H1 (cell line): ENCODE measurements around the gene RNF214. TPM values are rescaled to one million over a fixed set of nuclear protein-coding genes. Genes with fewer than 3 reads are reported as not detected.

ENCODE experiments used
- CTCF ChIA-PET: fragments of 300-600 bp; sonication (Branson Sonifier 250); formaldehyde crosslinking; loops from one replicate; lab custom pipeline; 2021; ENCODE audit not compliant: partially characterized antibody; lab: Charles Lee
- POLR2A ChIA-PET: fragments of 300-600 bp; sonication (Branson Sonifier 250); formaldehyde crosslinking; loops from one replicate; lab custom pipeline; 2021; ENCODE audit warnings: inconsistent platforms; ENCODE audit not compliant: partially characterized antibody; lab: Charles Lee
- DNase-seq, 2 experiments: peaks; one replicate each; pipeline versions ENCODE4 v3.0.0 to v3.0.0-alpha.2; 2010 to 2022; ENCODE audit warnings: low spot score in 2 of 2, low read depth in 1 of 2, mixed read lengths in 1 of 2
- FAIRE-seq: peaks from 2 replicates; lab custom pipeline; 2011; peaks lifted over from hg19 to GRCh38; lab: Jason Lieb, UNC
- H2AFZ ChIP-seq: 2 replicates; pipeline ENCODE4 v1.8.1; 2012; ENCODE audit warnings: low read length, inconsistent platforms
- H2AK5ac ChIP-seq: 2 replicates; pipeline ENCODE4 v1.6.1; 2013; ENCODE audit warnings: low read depth, low read length
- H2BK120ac ChIP-seq: replicated peaks from 2 replicates; pipeline ENCODE3; 2013; ENCODE audit warnings: low read depth, low read length, inconsistent platforms
- H2BK12ac ChIP-seq: 2 replicates; pipeline ENCODE4 v1.6.1; 2013; ENCODE audit warnings: low read depth, low read length
- H2BK15ac ChIP-seq: 2 replicates; pipeline ENCODE4 v1.6.1; 2013; ENCODE audit warnings: low read length
- H2BK20ac ChIP-seq: 2 replicates; pipeline ENCODE4 v1.6.1; 2013; ENCODE audit warnings: low read length
- H2BK5ac ChIP-seq: 2 replicates; pipeline ENCODE4 v1.6.1; 2013; ENCODE audit warnings: low read depth, low read length
- H3K14ac ChIP-seq: 2 replicates; pipeline ENCODE4 v1.6.1; 2013; ENCODE audit warnings: inconsistent platforms; ENCODE audit not compliant: insufficient read length
- H3K18ac ChIP-seq: 2 replicates; pipeline ENCODE4 v1.6.1; 2013; ENCODE audit warnings: low read length; ENCODE audit errors: extremely low read depth
- H3K23ac ChIP-seq: 2 replicates; pipeline ENCODE4 v1.6.1; 2013; ENCODE audit warnings: inconsistent platforms; ENCODE audit not compliant: insufficient read length
- H3K23me2 ChIP-seq: 2 replicates; pipeline ENCODE4 v1.6.1; 2013; ENCODE audit warnings: low read depth, low read length
- H3K27ac ChIP-seq: 2 replicates; pipeline ENCODE4 v1.6.1; 2011; ENCODE audit warnings: low read depth, low read length, inconsistent platforms
- H3K27me3 ChIP-seq, 4 experiments: replicated peaks in 1 of 4; 1 replicate in 1 of 4; 2 replicates in 3 of 4; pipeline versions ENCODE4 v1.6.1 to v1.8.1; 2011 to 2013; ENCODE audit warnings: low read length in 3 of 4, mild to moderate bottlenecking in 3 of 4, inconsistent platforms in 2 of 4, mixed read lengths in 2 of 4, moderate library complexity in 1 of 4; ENCODE audit not compliant: control insufficient read depth in 3 of 4, insufficient read depth in 3 of 4; ENCODE audit errors: extremely low read depth in 1 of 4
- H3K36me3 ChIP-seq, 4 experiments: 2 replicates each; pipeline versions ENCODE4 v1.6.1 to v1.8.1; 2011 to 2013; ENCODE audit warnings: mild to moderate bottlenecking in 4 of 4, low read length in 3 of 4, moderate library complexity in 2 of 4, control low read depth in 1 of 4, inconsistent platforms in 1 of 4; ENCODE audit not compliant: insufficient read depth in 4 of 4, control insufficient read depth in 2 of 4
- H3K4ac ChIP-seq: replicated peaks from 2 replicates; pipeline ENCODE3; 2013; ENCODE audit warnings: low read length, low read depth, mixed read lengths, inconsistent platforms; ENCODE audit not compliant: insufficient read length
- H3K4me1 ChIP-seq, 4 experiments: replicated peaks in 1 of 4; 1 replicate in 1 of 4; 2 replicates in 3 of 4; pipeline versions ENCODE4 v1.6.1 to v1.8.1; 2011 to 2013; ENCODE audit warnings: low read length in 3 of 4, inconsistent platforms in 2 of 4, mixed read lengths in 1 of 4; ENCODE audit not compliant: insufficient read depth in 4 of 4, control insufficient read depth in 3 of 4
- H3K4me2 ChIP-seq, 2 experiments: 2 replicates each; pipeline versions ENCODE4 v1.6.1 to v1.8.1; 2011 to 2013; ENCODE audit warnings: low read depth in 2 of 2, low read length in 2 of 2, control low read depth in 1 of 2, inconsistent platforms in 1 of 2, mild to moderate bottlenecking in 1 of 2; ENCODE audit not compliant: insufficient read depth in 1 of 2
- H3K4me3 ChIP-seq, 4 experiments: fragments of 200-600, 300-600 bp in 1 of 4; sonication (generic), shearing (Covaris generic), sonication (Bioruptor Twin) in 1 of 4; 2 replicates each; pipeline versions ENCODE4 v1.5.1 to v1.8.1; 2011 to 2016; ENCODE audit warnings: low read length in 4 of 4, low read depth in 3 of 4, control low read depth in 2 of 4, inconsistent platforms in 2 of 4, mild to moderate bottlenecking in 2 of 4, mixed read lengths in 1 of 4, moderate library complexity in 1 of 4; ENCODE audit not compliant: insufficient read depth in 2 of 4; ENCODE audit errors: extremely low read depth in 1 of 4
- H3K56ac ChIP-seq: replicated peaks from 2 replicates; pipeline ENCODE3; 2013; ENCODE audit warnings: low read depth, mild to moderate bottlenecking, mixed read lengths, low read length, inconsistent platforms; ENCODE audit not compliant: insufficient read length
- H3K79me1 ChIP-seq: 2 replicates; pipeline ENCODE4 v1.6.1; 2013; ENCODE audit warnings: low read depth, low read length, control low read depth
- H3K79me2 ChIP-seq, 2 experiments: 2 replicates each; pipeline versions ENCODE4 v1.6.1 to v1.8.1; 2012 to 2013; ENCODE audit warnings: low read length in 2 of 2, mild to moderate bottlenecking in 2 of 2, inconsistent platforms in 1 of 2; ENCODE audit not compliant: insufficient read depth in 2 of 2, control insufficient read depth in 1 of 2
- H3K9ac ChIP-seq, 4 experiments: replicated peaks in 1 of 4; 1 replicate in 1 of 4; 2 replicates in 3 of 4; pipeline versions ENCODE4 v1.6.1 to v1.8.1; 2011 to 2013; ENCODE audit warnings: low read depth in 3 of 4, low read length in 3 of 4, control low read depth in 2 of 4, mild to moderate bottlenecking in 2 of 4, moderate library complexity in 2 of 4, inconsistent platforms in 1 of 4; ENCODE audit errors: extremely low read depth in 1 of 4
- H3K9me3 ChIP-seq, 2 experiments: 2 replicates each; pipeline versions ENCODE4 v1.6.1 to v1.8.1; 2012 to 2013; ENCODE audit warnings: mild to moderate bottlenecking in 2 of 2, moderate library complexity in 2 of 2, control low read depth in 1 of 2, inconsistent platforms in 1 of 2, low read depth in 1 of 2, low read length in 1 of 2, mixed read lengths in 1 of 2; ENCODE audit not compliant: insufficient read depth in 2 of 2
- H4K20me1 ChIP-seq, 2 experiments: replicated peaks in 1 of 2; 2 replicates each; pipeline versions ENCODE3 to v1.8.1; 2011 to 2013; ENCODE audit warnings: inconsistent platforms in 2 of 2, low read length in 2 of 2, mild to moderate bottlenecking in 1 of 2; ENCODE audit not compliant: insufficient read depth in 2 of 2, control insufficient read depth in 1 of 2
- H4K5ac ChIP-seq: 2 replicates; pipeline ENCODE4 v1.6.1; 2013; ENCODE audit warnings: low read length, low read depth, mixed read lengths, inconsistent platforms; ENCODE audit not compliant: insufficient read length
- H4K8ac ChIP-seq: 2 replicates; pipeline ENCODE4 v1.8.0; 2013; ENCODE audit warnings: mild to moderate bottlenecking, moderate library complexity, low read length, inconsistent platforms; ENCODE audit not compliant: insufficient read depth; ENCODE audit errors: extremely low read depth
- H4K91ac ChIP-seq: replicated peaks from 2 replicates; pipeline ENCODE3; 2013; ENCODE audit warnings: low read length, mixed read lengths, inconsistent platforms; ENCODE audit not compliant: insufficient read length
- CBX8 ChIP-seq: fragments of 300-800, 300-1000 bp; sonication (generic); IDR thresholded peaks from 2 replicates; pipeline ENCODE4 v1.7.1; 2016; ENCODE audit warnings: low read depth, low read length, borderline replicate concordance
- CREB1 ChIP-seq: IDR thresholded peaks from 2 replicates; pipeline ENCODE4 v1.6.1; 2012; ENCODE audit warnings: inconsistent platforms
- EZH2 ChIP-seq: fragments of 200-600 bp; sonication (generic); IDR thresholded peaks from 2 replicates; pipeline ENCODE4 v1.7.1; 2012; ENCODE audit warnings: low read depth, mild to moderate bottlenecking, moderate library complexity, low read length, inconsistent platforms; ENCODE audit not compliant: severe bottlenecking
- GABPA ChIP-seq: IDR thresholded peaks from 2 replicates; pipeline ENCODE4 v1.6.1; 2011; ENCODE audit warnings: mild to moderate bottlenecking, low read length, moderate library complexity, borderline replicate concordance; ENCODE audit not compliant: insufficient read depth
- JUN ChIP-seq: IDR thresholded peaks from 2 replicates; pipeline ENCODE4 v1.6.1; 2011; ENCODE audit warnings: low read depth, mild to moderate bottlenecking, improper control_type of control experiment, low read length
- RFX5 ChIP-seq: IDR thresholded peaks from 2 replicates; pipeline ENCODE4 v1.6.1; 2011; ENCODE audit warnings: low read depth, low read length, improper control_type of control experiment, borderline replicate concordance
- RNF2 ChIP-seq: fragments of 200-900, 300-1000 bp; sonication (generic); IDR thresholded peaks from 2 replicates; pipeline ENCODE4 v1.7.1; 2016; ENCODE audit warnings: borderline replicate concordance, low read depth, mild to moderate bottlenecking, antibody characterized with exemption, low read length; ENCODE audit not compliant: poor library complexity, severe bottlenecking; ENCODE audit errors: missing control alignments
- SP4 ChIP-seq: IDR thresholded peaks from 2 replicates; pipeline ENCODE4 v1.6.1; 2012; ENCODE audit warnings: low read length, inconsistent platforms
- SRF ChIP-seq: IDR thresholded peaks from 2 replicates; pipeline ENCODE4 v1.6.1; 2011; ENCODE audit warnings: mild to moderate bottlenecking, low read depth, low read length, moderate library complexity
- YY1 ChIP-seq: IDR thresholded peaks from 2 replicates; pipeline ENCODE4 v1.6.1; 2011; ENCODE audit warnings: low read depth, mild to moderate bottlenecking, low read length
- WGBS, 2 experiments: shearing (Covaris generic) in 1 of 2; methylation state at CpG; one replicate each; pipeline versions ENCODE4 v1.1.6 to v1.1.7; 2013 to 2015; ENCODE audit warnings: low lambda C conversion rate in 2 of 2, mixed read lengths in 2 of 2, inconsistent platforms in 1 of 2, low coverage in 1 of 2, missing lambda C conversion rate in 1 of 2; ENCODE audit not compliant: insufficient replicate concordance in 2 of 2, insufficient coverage in 1 of 2, insufficient read length in 1 of 2; ENCODE audit errors: extremely low coverage in 1 of 2, missing lambda C conversion rate in 1 of 2; 5-methylcytosine and 5-hydroxymethylcytosine counted together
- polyA plus RNA-seq, 7 experiments: library from polyadenylated mRNA; depleted of rRNA in 3 of 7; stranded (reverse) in 5 of 7; unstranded in 2 of 7; fragments of >200 nt in 5 of 7; fragments of 200-250 nt in 2 of 7; gene quantifications; 1 replicate in 5 of 7; 2 replicates in 1 of 7; 4 replicates in 1 of 7; pipeline versions ENCODE4 v1.2.1 to v1.2.3, GENCODE V29; 2011 to 2013; ENCODE audit warnings: missing spikeins in 2 of 7, mixed read lengths in 2 of 7
- total RNA-seq: library from RNA; stranded (reverse); fragmentation: NEBNext Ultra II Directional; extraction: Animal tissue kit (Norgen Biotek cat#: 25700); gene quantifications from 2 replicates; pipeline ENCODE4 v1.2.1, GENCODE V29; 2021
- TF ChIP-seq, protein P1 (sequence below): IDR thresholded peaks from 2 replicates; pipeline ENCODE4 v1.6.1; 2011; ENCODE audit warnings: low read length, improper control_type of control experiment

The RNF214 gene
- total and polyA plus RNA-seq, 2 of the 8 experiments (the other 6 are each of a cell fraction or from before 2014, with no cell fraction given), result 34.9 to 35.6 TPM

DNA sequence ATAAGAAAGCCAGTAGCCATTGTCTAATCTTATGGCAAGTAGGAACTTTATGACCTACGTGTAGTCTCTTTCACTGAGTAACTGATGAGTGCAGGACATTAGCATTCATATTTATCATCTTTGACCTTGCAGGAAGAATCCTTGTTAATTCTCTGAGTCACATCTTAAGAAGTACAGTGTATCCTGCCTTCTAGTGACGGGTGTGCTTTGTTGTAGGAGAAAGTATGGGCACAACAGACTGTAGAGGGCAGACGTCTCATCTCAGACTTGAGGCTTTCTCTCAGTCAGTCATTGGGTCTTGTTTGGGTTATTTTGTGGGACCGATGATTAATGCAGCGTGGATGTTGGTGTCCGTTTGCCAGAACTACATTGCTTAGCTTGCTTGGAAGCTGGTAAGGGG, 6.8 kb downstream of the RNF214 start:
- H4K8ac ChIP-seq, result no peak overlapping the region
- POLR2A ChIA-PET, result interaction anchor here (1.3 kb wide), 1 partner anchor 18 kb away, joined by 6 read pairs; no protein-coding TSS in a partner anchor
- TF ChIP-seq, protein P1, sequence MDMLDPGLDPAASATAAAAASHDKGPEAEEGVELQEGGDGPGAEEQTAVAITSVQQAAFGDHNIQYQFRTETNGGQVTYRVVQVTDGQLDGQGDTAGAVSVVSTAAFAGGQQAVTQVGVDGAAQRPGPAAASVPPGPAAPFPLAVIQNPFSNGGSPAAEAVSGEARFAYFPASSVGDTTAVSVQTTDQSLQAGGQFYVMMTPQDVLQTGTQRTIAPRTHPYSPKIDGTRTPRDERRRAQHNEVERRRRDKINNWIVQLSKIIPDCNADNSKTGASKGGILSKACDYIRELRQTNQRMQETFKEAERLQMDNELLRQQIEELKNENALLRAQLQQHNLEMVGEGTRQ, result no peak
- TF ChIP-seq CBX8, result no peak
- TF ChIP-seq RNF2, result no peak
- TF ChIP-seq RFX5, result no peak
- TF ChIP-seq SRF, result no peak
- no peak for TF ChIP-seq JUN
- TF ChIP-seq YY1, result no peak
- no peak for TF ChIP-seq CREB1
- no peak for TF ChIP-seq GABPA
- no peak for TF ChIP-seq SP4
- no peak for TF ChIP-seq EZH2

More for the DNA sequence above, 6.8 kb downstream of the RNF214 start:
- H4K5ac ChIP-seq, result no peak overlapping the region
- H2BK5ac ChIP-seq, result no peak overlapping the region
- H2AFZ ChIP-seq, result no peak overlapping the region
- H3K36me3 ChIP-seq, result peaks cover 5 to 36% (median 16%) of the 10 kb centered on the region in 4 experiments; a peak in 7 of 8 replicates
- H3K23ac ChIP-seq, result no peak overlapping the region
- H2BK15ac ChIP-seq, result no peak overlapping the region
- H3K27me3 ChIP-seq, result no peaks in the 10 kb centered on the region
- no peak overlapping the region for H3K14ac ChIP-seq
- H3K18ac ChIP-seq, result no peak overlapping the region
- CTCF ChIA-PET, result interaction anchor here (0.7 kb wide), 1 partner anchor 9 kb away, joined by 3 read pairs; no protein-coding TSS in a partner anchor
- no peak overlapping the region for H3K56ac ChIP-seq
- H2BK120ac ChIP-seq, result no peak overlapping the region
- FAIRE-seq (no peak), DNase-seq (no peak)
- no peaks in the 10 kb centered on the region for H3K9me3 ChIP-seq
- H3K4me1 ChIP-seq, result no peaks in the 10 kb centered on the region
- H4K91ac ChIP-seq, result no peak overlapping the region
- no peaks in the 10 kb centered on the region for H3K79me1 ChIP-seq
- no peaks in the 10 kb centered on the region for H3K23me2 ChIP-seq
- H4K20me1 ChIP-seq, result no peaks in the 10 kb centered on the region
- H3K9ac ChIP-seq, result no peak overlapping the region
- H2BK12ac ChIP-seq, result no peak overlapping the region
- no peak overlapping the region for H2BK20ac ChIP-seq
- no peak overlapping the region for H2AK5ac ChIP-seq
- no peak overlapping the region for H3K4ac ChIP-seq
- H3K4me3 ChIP-seq, result no peak overlapping the region
- no peak overlapping the region for H3K27ac ChIP-seq
- 96% methylated on average over 6 of the region's 6 CpGs; no CpG with 5 or more reads in 1 of the 2 experiments for WGBS, 2 experiments
- H3K79me2 ChIP-seq, result peaks cover 0 to 9% of the 10 kb centered on the region in 2 experiments; a peak in 2 of 4 replicates
- no peak overlapping the region for H3K4me2 ChIP-seq
